HG02981 (cell line): ENCODE results near the gene UBL5.

ENCODE experiments used
- ATAC-seq: cut with Tn5 transposase; IDR thresholded peaks from one replicate; pipeline ENCODE4 v1.9.1; 2021; ENCODE audit warnings: mild to moderate bottlenecking, moderate library complexity; ENCODE audit not compliant: unreplicated experiment

UBL5 gene

DNA sequence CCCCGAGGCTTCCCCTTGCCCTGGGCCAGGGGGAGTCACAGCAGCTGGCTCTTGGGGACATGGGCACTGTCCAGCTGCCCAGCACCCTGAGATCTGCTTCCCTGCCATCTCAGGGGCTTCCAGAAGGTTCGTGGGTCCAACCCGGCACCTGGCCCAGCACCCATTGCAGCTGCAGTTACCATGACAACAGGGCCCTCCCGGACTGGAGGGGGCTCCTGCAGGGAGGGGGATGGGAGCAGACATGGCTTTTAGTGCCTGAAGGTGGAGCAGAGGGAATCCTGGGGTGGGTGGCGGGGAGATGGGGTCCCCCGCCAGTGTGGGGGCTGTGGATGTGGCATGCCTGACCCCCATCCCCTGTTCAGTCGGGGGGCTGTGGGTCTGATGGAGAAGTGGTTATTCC, 22.1 kb downstream of the UBL5 start:
- ATAC-seq: no peak

DNA sequence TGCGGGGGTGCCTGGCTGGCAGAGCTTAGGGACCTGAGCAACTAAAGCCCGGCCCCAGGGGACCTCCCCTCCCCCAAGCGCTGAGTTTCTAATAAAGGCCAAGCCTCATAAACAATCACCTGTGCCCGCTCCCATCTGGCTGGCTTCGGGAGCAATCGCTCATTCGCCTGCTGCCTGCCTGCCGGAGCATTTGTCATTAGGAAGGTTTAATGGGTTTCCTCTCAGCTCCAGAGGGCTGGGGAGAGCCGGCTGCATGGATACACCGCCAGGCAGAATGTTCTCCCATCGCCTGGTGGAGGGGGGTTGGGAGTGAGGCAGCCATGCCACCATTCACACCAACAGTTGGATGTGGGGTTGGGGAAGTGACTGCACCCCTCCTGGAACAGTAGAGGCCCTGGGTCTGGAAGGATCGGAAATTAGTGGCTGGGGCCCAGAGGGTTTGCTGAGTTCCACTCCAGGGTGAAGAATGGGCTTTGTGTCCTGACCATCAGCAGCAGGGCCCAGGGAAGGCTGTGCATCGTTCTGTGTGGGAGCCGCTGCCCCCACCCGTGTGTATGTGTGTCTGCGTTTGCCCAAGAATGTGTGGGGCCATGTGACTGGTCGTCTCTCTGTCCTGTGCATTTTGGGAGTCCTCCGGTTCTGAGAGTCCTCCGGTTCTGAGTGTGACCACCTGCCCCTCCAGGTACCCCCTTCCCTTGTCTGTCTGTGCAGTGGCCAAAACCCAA, 22.7 kb downstream of the UBL5 start:
- no peak for ATAC-seq

DNA sequence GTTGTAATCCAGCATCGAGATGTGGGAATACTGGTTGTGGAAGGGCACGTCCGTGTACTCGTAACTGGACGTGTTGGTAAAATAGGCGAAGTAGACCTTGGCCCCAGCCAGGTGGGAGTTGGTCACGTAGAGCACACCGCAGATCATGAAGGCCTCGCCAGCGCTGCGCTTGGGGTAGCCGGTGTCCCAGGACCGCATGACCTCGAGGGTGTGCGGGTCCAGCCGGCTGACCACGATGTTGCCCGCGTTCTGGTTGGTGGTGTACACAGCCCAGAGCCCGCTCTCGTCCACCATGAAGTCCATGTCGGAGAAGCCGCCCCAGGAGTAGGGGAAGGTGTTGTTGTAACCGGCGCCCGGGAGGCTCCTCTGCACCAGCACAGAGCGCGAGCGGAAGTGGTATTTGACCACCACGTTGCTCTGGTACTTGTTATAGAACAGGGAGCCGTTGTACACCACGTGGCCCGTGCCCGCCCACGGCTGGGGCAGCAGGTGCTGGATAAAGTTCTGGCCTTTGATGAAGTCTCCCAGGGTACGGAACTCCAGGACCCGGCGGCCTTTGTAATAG, 26.6 kb downstream of the UBL5 start:
- ATAC-seq: no peak

DNA sequence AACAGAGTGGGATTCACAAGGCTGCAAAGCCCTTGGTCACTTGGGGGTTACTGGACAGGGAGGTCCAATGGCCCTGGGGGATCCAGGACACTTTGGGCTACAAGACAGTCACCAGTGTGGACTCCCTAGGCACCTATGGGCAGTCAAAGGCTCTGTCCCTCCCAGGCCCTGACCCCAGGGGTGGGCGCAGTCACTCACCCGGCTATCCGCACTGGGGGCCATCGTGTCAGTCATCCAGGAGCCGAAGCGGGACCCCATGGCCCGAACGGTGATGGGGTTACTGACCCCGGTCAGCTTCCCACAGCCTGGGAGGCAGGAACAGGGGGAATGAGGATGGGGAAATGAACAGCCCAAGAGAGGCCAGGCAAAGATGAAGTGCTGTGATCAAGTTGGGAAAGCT, 28.9 kb downstream of the UBL5 start:
- no peak for ATAC-seq

DNA sequence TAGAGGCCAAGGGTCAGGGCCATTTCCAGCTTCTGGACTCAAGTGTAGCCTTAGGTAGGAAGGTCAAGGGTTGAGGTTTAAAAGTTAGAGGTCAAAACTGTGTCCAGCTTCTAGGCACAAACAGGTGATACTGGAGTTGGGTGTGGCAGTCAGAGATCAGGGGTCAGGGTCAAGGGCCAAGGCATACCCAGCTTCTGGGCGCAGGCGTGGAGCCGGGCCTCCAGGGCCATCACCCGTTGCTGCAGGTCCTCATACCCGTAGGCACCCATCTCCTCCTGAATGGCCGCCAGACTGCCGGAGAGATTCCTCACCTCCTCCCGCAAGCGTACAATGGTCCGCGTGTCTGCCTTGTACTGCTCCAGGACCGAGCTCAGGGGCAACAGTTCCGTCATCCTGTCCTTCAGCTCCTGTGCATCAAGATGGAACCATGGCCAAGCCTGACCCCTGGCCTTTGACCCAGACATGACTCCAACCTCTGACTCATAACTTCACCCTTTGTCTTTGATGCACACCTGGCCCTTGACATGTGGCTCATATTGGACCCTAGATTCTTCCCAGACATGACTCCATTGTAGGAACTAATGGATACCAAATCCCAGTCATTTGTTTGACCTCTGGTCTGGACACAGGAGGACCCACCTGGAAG, 29.5 kb downstream of the UBL5 start:
- ATAC-seq: no peak

DNA sequence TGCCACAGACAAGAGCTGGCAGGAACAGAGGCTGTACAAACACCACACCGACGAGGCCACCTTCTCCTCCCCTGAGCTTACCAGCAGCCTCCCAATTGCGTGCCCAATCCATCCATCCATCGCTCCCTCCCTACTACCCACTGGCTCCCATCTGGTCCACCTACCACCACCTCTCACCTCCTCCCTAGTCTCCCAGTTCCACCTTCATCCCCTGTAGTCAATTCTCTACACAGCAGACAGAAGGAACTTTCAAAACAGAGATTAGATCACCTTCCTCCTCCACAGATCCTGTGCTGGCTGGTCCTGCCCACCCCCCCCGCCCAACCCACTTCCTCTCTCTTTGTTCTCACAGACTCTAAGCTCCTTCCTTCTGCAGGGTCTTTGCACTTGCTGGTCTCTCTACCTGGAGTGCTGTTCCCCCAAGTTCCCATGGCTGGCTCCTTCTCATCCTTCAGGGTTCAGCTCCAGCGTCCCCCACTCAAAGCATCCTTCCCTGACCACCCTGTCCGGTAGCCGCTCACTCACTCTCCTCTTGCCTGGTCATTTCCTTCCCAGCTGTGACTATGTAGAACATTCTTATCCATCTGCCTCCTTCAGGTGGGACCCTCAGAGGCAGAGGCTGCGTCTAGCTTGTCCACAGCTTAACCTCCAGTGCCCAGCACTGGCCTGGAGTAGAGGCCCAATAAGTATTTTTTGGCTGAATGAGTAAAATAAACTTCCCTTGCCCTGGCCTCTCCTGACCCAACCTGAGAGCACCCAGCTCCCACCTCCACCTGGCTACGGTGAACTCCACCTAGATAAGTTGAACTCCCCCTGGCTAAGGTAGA, 30.4 kb downstream of the UBL5 start:
- no peak for ATAC-seq

DNA sequence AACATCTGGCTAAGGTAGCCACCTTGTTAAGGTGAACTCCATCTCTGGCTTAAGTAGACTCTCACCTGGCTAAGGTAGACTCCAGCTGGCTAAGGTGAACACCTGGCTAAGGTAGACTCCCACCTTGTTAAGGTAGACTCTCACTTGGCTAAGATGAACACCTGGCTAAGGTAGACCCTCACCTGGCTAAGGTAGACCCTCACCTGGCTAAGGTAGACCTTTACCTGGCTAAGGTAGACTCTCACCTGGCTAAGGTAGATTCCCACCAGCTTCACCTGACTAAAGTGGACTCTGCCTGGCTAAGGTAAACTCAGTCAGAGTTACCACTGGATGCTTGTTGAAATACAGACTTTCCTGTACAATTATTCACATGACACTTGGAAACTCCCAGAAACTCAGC, 31.0 kb downstream of the UBL5 start:
- no peak for ATAC-seq

DNA sequence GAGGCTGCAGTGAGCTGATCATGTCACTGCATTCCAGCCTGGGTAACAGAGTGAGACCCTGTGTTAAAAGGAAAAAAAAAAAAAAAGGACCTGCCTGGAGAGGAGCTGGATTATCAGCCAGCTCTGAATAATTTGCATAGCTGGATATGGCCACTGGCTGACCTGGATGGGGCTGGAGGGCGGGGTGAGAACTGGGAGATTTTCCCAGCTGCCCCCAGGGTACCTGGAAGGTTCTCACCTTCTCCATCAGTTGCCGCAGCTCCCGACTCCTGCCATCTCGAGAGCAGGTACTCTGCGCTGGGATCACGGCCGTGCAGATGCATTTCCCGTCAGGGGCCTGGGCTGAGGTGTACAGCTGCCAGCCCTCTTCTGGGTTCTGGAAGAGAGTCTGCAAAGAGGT, 32.7 kb downstream of the UBL5 start:
- no peak for ATAC-seq

DNA sequence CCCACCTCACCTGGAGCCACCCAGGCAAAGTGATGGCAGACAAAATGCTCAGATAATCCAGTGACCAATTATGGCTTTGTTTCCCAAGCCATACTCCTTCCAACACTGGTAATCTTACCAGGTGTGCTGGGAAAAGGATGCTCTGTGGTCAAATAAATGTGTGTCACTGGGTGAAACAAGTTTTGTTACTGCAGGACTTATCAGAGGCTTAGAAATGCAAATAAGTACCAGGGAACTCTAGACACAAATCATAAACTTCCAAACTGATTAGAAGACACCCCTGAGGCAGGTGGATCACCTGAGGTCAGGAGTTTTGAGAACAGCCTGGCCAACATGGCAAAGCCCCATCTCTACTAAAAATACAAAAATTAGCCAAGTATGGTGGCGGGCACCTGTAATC, 33.8 kb downstream of the UBL5 start:
- no peak for ATAC-seq

DNA sequence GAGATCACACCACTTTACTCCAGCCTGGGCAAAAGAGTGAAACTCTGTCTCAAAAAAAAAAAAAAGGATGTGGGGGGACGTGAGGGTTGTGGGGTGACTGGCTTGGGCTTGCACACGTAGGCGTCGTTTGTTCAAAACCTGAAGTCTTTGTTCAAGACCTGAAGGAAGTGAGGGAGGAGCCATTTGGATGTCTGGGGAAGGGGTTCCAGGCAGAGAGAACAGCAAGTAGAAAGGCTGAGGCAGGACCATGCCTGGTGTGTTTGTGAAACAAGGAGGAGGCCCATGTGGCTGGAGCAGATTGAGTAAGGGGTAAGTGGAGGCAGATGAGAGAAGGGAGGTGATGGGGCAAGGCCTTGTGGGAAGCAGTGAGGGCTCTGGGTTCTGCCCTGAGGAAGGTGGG, 35.2 kb downstream of the UBL5 start:
- no peak for ATAC-seq

DNA sequence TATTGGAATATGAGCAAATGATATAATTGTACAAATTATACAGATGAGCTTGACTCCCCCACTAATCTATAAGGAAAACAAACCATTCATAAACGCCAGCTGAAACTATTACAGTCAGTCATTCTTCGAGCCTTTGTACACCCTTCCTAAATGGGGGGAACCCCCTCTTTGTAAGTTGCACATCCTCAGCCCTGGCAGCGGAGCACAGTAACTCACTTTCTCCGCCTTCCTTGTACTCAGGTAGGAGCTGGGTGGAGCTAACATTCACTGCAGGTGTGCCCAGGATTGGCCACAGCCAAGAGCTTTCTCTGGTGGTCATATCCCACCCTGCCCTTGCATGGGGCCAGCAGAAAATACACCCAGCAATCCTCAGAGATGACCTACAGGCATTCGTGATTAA, 36.0 kb downstream of the UBL5 start:
- ATAC-seq: no peak

DNA sequence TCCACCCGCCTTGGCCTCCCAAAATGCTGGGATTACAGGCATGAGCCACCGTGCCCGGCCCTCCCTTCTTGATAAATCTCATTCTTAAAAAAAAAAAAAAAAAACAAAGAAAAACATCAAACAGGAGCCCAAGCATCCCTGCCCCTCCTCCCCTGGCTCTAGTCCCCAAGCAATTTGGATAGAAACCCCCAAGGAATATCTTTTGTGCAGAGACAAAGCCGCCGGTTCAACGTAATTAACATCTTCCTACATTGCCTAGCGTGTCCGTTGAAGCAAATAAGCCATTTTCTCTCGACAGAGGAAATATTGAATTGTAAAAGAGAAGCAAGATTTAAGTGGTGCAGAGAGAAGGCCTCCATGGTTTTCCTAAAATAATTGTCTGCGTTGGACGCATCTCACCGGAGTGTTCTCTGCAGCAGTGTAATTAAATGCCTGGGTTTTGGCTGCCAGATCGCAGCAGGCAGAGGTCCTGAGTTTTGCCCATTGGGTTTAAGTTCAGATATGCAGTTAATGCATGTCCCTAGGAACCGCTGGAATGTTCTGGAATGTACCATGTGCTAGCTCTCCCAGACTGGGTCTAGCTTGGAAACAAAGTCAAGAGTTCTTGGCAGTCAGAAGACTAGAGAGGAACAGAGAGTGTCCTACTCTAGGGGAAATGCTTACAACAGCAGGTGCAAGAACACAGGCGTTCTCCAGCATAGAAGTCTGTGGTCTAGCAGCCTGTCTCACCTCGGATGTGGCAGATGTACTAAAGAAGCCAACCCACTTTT, 38.2 kb downstream of the UBL5 start:
- ATAC-seq: no peak

DNA sequence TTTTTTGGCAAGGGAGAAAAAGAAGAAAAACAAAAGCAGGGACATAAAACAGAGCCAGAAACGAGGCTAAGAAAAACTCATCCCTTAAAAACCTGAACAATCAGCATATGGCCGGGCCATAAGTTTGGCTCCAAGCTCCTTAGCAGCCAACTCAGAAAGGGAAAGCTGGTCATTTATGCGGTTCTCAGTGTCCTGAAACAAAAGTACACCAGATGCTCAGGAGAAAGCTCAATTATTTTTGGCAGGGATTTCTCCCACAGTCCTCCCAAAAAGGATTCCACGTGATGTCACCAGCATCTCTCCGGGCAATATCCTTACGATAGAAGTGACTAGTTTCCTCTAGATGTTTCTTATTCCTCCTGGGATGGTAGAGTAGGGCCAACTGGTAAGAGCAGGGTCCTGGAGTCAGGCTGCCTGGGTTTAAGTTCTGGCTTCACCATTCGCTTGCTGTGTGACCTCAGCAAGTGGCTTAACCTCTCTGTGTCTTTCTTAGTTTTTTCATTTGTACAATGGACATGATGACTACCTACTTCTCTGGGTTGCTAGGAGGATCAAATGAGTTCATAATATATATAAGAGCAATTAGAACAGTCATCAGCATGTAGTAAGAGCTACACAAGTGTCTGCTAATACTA, 41.4 kb downstream of the UBL5 start:
- ATAC-seq: no peak

DNA sequence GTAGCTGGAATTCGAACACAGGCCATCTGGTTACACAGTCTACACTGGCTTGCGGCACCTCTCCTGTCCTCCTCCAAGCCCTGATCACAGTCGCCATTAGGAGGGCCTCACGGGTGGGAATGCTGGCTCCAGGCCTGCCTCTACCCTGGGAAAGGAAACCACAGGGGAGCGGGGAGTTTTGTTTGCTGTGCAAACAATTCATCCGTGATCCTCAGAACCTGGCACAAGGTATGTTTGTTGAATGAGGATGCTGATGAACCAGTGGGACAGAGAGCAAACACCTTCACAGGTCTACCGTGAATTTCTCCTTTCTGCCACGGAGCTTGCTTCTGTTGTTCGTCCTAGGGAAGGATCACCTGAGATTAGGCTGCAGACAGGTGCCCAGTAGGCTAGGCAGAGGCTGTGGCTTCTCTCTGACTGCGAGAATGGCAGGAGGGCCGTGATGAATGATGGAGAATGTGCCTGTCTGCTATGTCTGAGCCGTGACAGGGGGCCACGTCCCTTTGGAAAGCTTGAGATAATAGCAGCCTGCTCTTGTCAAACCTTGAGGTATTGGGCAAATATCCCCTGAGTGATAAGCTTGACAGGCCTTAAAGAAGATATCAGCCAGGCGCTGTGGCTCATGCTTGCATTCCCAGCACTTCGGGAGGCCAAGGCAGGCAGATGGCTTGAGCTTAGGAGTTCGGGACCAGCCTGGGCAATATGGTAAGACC, 44.1 kb downstream of the UBL5 start:
- no peak for ATAC-seq

DNA sequence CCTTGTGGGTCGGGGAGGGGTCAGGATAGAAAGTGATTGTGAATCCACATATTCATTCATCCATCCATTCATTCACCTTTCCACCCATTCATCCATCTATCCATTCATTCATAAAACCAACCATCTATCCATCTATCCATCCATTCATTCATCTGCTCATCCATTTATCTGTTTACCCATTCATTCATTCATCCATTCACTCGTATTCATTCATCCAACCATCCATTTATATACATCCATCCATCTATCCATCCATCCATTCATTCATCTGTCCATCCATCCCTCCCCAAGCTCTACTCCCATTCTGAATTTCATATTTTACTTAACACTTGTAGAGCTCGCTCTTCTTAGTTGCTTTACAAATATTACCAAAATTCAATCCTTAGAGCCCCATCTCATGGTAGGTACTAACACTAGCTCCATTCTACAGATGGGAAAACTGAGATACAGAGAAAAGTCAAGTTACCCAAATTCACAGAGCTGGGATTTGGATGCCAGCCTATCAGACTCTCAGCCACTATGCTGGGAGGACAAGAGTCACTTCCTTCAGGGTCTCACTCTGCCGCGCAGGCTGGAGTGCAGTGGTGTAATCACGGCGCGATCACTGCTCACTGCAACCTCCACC, 45.0 kb downstream of the UBL5 start:
- no peak for ATAC-seq

DNA sequence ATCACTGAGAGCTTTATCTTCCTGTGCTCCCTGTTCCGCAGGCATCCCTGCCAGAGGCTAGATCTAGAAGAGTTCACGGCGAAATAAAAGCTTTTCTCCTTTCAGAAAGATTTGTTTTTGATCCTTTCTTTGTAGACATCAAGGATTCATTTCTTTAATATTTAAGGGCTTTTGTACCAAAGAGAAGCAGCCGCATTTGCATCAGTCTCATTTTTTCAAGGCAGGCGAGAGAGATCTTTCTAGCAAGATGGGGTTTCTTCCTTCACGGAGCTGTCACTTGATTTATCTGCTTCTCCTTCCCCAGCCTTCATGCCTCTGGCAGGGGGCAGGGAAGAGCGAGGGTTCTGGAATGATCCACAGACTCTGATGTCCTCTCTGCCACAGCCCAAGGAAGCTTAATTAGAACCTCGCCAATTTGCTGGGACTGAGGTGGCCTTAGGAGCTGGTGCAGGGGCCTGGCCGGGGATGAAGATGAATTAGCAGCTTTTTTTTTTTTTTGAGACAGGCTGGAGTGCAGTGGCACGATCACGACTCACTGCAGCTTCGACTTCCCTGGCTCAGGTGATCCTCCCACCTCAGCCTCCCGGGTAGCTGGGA, 47.4 kb downstream of the UBL5 start:
- ATAC-seq: no peak

DNA sequence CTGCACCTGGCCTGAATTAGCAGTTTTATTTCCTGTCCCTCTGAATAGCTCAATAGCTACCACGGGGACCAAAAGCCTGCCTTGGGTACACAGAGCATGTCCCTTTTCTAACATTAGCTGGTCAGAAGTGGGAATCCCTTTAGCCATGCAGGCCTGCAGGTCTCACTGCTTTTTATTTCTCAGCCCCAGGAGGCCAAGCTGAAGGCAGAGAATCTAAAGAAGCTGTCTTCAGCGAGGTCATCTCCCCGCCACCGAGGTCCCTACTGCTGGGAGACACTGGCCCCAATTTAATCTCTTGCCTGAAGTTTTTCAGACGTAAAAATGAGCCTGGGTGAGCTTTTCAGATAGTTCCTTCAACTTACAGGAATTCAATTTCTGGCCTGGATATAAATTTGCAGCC, 48.1 kb downstream of the UBL5 start:
- ATAC-seq: no peak

DNA sequence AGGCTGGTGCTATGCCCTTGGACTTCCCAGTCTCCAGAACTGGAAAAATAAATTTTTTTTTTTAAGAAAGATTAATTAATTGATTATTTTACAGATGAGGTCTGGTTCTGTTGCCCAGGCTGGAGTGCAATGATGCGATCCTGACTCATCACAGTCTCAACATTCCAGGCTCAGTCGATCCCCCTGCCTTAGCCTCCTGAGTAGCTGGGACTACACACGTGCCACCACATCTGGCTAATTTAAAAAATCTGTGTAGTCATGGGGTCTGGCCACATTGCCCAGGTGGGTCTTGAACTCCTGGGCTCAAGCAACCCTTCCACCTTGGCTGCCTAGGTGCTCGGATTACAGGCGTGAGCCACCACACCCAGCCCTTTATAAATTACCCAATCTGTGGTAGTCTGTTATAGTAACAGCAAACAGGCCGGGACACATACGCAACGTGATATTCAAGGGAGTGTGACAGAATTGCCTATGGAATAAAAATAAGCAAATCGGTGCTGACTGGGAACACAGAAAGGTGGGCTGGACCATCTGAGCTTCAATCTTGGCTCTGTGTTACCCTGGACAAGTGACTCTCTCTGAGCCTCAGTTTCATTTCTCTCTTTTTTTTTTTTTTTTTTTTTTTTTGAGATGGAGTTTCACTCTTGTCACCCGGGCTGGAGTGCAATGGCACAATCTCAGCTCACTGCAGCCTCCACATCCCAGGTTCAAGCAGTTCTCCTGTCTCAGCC, 50.2 kb downstream of the UBL5 start:
- no peak for ATAC-seq
